ENCODE results near the gene KIRREL3.

KIRREL3 gene

GRCh38 chr11:126658306-126659056 lies 342.1 kb downstream of the KIRREL3 start:
- no peak for DNase-seq

GRCh38 chr11:126655807-126656128 lies 344.8 kb downstream of the KIRREL3 start:
- no peak for DNase-seq

DNA sequence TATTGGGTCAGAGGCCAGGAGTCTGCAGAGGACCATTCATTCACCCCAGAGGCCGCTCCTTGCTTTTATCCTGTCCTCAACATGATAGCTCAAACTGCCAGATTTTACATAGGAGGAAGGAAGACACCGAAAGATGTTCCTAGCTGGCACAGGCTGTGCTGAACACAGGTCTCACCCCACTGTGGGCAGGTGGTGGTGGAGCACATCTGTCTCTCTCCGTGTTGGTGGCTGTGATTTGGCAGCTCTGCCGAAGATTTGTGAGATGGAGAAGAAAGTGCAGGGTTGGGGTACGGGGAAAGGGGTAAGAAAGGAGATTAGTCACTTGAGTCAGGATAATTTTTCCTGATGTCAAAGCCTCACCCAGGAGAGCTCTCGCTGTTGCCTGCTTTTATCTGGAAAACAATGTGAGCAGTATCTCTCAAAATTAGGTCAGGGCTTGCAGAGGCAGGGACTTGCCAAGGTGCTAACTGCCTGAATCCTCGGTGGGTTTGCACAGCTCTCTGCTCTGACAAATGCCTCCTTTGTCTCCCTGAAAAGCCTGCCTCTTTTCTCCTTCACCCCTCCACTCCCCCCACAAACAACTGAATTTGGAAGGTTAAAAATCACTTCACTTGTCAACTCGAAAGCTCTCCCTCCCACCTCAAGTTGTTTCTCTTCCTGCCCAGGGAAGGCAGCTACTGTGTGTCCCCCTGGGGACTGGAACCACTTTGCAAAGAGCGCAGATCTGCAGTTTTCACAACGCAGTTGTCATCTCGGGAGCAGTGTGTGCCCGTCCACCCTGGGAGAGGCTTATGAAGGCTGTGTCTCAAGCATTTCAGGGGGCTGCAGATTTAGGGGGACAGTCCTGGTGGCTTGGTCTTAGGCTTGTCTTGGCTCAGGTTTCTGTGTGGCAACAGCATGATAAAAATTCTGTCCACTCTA lies 345.4 kb downstream of the KIRREL3 start:
- DNase-seq = no peak

- DNase-seq = no peak
Observed at GRCh38 chr11:126653040-126653439, 347.5 kb downstream of the KIRREL3 start.

- no peak for DNase-seq
Observed at GRCh38 chr11:126647735-126648134, 352.8 kb downstream of the KIRREL3 start.

GRCh38 chr11:126646701-126647557 lies 353.6 kb downstream of the KIRREL3 start:
- DNase-seq = no peak

GRCh38 chr11:126645186-126645585 lies 355.4 kb downstream of the KIRREL3 start:
- DNase-seq = no peak

DNA sequence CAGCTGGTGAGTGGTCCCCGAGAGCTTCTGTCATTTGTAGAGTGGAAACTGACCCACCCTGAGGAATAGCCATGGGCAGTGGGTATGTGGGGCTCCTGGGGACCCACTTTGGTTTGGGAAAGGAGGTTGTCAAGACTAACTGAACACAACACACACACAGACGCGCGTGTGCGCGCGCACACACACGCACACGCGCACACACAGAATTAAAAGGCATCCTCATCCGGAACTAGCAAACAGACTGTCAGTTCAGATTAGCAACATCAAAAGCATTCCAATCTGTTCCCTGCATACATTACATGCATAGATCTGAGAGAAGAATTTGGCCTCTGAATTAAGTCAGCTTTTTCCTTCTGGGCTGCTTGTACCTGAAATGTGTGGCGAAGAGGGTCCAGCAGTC lies 360.4 kb downstream of the KIRREL3 start:
- DNase-seq = no peak

- DNase-seq = no peak
Observed at GRCh38 chr11:126639692-126640091, 360.9 kb downstream of the KIRREL3 start.

GRCh38 chr11:126638648-126639047 lies 361.9 kb downstream of the KIRREL3 start:
- no peak for DNase-seq

DNA sequence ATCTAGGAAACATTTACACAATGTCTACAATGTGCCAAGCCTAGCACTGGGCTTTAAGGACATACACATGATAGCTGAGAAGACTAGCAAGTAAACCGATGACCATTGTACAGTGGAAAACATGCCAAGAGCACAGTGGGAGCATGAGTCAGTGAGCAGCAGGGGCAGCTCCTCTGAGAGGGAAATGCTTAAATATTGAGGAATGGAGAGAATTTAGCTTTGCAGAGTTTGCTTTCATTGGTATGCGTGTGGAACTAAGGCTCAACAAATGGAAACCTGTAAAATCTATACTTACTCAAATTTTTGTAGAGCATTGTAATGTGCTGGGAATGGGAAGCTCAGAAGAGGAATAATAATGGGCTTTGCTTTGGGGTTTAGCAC lies 362.8 kb downstream of the KIRREL3 start:
- DNase-seq = no peak

GRCh38 chr11:126636911-126637794 lies 363.4 kb downstream of the KIRREL3 start:
- DNase-seq = no peak

- DNase-seq = no peak
Observed at GRCh38 chr11:126635511-126635910, 365.1 kb downstream of the KIRREL3 start.

GRCh38 chr11:126634963-126635362 lies 365.6 kb downstream of the KIRREL3 start:
- DNase-seq = no peak

DNA sequence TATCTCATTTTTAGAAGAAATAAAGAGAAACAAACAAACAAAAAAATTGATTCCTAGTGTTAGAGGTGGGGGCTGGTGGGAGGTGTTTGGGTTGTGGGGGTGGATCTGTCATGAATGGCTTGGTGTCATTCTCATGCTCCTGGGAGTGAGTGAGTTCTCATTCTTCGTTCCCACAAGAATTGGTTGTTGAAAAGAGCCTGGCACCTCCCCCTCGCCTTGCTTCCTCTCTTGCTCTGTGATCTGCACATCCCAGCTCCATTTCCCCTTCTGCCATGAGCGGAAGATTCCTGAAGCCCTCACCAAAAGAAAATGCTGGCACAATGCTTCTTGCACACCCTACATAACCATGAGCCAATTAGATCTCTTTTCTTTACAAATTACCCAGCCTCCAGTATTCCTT lies 367.2 kb downstream of the KIRREL3 start:
- no peak for DNase-seq

- no peak for DNase-seq
Observed at GRCh38 chr11:126630893-126631798, 369.4 kb downstream of the KIRREL3 start.

- no peak for DNase-seq
Observed at GRCh38 chr11:126630488-126630887, 370.1 kb downstream of the KIRREL3 start.

GRCh38 chr11:126628790-126629621 lies 371.6 kb downstream of the KIRREL3 start:
- peak; percentile 71 for DNase-seq

- no peak for DNase-seq
Observed at GRCh38 chr11:126628450-126628789, 372.1 kb downstream of the KIRREL3 start.

DNA sequence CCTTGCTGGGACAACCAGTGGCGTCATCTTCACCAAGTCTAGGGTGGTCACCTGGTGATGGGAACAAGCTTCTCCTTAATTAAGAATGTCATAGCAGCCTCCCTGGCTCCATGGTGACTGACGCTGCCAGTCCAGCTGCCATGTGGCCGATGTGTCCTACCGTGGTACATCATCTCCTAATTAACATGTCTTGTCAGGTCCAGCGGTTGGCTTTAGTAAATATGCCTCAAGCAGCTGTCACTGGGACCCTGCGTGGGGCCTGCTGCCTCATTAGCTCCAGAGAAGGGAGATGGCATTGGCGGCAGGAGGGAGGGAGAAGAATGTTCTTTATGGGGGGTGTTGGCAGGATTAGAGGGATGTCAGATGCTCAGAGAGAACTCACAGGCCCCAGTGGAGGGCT lies 373.1 kb downstream of the KIRREL3 start:
- peak; percentile 13 for DNase-seq

All from NCI-H1694 treated with DMSO at 0.1 percent for 48 hours (cell line).